GM12878 (cell line): ENCODE data around the gene P2RX1.

Experiments used
- EZH2 ChIP-seq: IDR thresholded peaks from 2 replicates; pipeline ENCODE4 v1.6.1; 2012; ENCODE audit warnings: low read depth, mild to moderate bottlenecking, control low read depth, inconsistent platforms, low read length, borderline replicate concordance; ENCODE audit not compliant: control insufficient read depth
- KDM1A ChIP-seq: fragments of 200-600 bp; sonication (generic); IDR thresholded peaks from 2 replicates; pipeline ENCODE4 v1.6.1; 2016; ENCODE audit warnings: borderline replicate concordance

- TF ChIP-seq EZH2 (no peak), KDM1A (no peak)
Observed at GRCh38 chr17:3914312-3914670, 2.0 kb downstream of the P2RX1 start.
